Adrenal gland (tissue), 12 donors: ENCODE measurements around the gene NACC2. TPM values are rescaled to one million over a fixed set of nuclear protein-coding genes. Genes with fewer than 3 reads are reported as not detected.

ENCODE experiments used
- DNase-seq, 7 donors: peaks; one replicate each; pipeline ENCODE4 v3.0.0-alpha.2; 2019 to 2020
- H3K27ac ChIP-seq, 5 donors: fragments of 200-600 bp; sonication (generic) in 4 of 5; 1 replicate in 3 of 5; 2 replicates in 2 of 5; pipeline versions ENCODE4 v1.5.1 to v1.8.0; 2016 to 2020; ENCODE audit warnings: mild to moderate bottlenecking in 1 of 5
- H3K27me3 ChIP-seq: fragments of 200-600 bp; 2 replicates; pipeline ENCODE4 v1.8.0; 2021
- H3K36me3 ChIP-seq, 2 donors: fragments of 200-600 bp; replicated peaks in 1 of 2; 1 replicate in 1 of 2; 2 replicates in 1 of 2; pipeline versions ENCODE4 v1.5.1 to v1.8.0; 2018 to 2022
- H3K4me1 ChIP-seq, 2 donors: fragments of 200-600 bp; replicated peaks in 1 of 2; 1 replicate in 1 of 2; 2 replicates in 1 of 2; pipeline versions ENCODE4 v1.5.1 to v1.8.0; 2018 to 2021
- H3K4me3 ChIP-seq, 4 donors: fragments of 200-600 bp; sonication (generic) in 3 of 4; one replicate each; pipeline ENCODE4 v1.5.1; 2016 to 2018
- H3K9me3 ChIP-seq, 3 donors: fragments of 200-600 bp; sonication (generic) in 1 of 3; replicated peaks in 1 of 3; 1 replicate in 2 of 3; 2 replicates in 1 of 3; pipeline versions ENCODE4 v1.5.1 to v1.8.0; 2016 to 2021
- CTCF ChIP-seq, 6 experiments: fragments of 450-650 bp in 4 of 6; fragments of 200-600 bp in 2 of 6; sonication (generic) in 1 of 6; IDR thresholded peaks; 1 replicate in 5 of 6; 2 replicates in 1 of 6; pipeline versions ENCODE4 v1.5.1 to v1.8.0; 2016 to 2021; ENCODE audit warnings: antibody characterized with exemption in 6 of 6, mild to moderate bottlenecking in 2 of 6, moderate library complexity in 1 of 6
- POLR2A ChIP-seq, 2 donors: fragments of 450-650 bp; IDR thresholded peaks; one replicate each; pipeline ENCODE4 v1.6.1; 2017; ENCODE audit warnings: antibody characterized with exemption in 2 of 2, mild to moderate bottlenecking in 2 of 2, moderate library complexity in 1 of 2
- WGBS, 4 donors: extraction: QIAGEN DNeasy Blood & Tissue Kit in 2 of 4; methylation state at CpG; one replicate each; pipeline versions ENCODE4 v1.1.5 to v1.1.7; 2013 to 2017; 5-methylcytosine and 5-hydroxymethylcytosine counted together
- intact Hi-C, 2 donors: fragments of 100-400 bp; cut with DNase I; formaldehyde crosslinking; loops; one replicate each; pipeline versions ENCODE4 v1.14.1 to v1.15.0; 2022 to 2023
- polyA plus RNA-seq, 3 donors: library from polyadenylated mRNA; stranded (reverse); fragments of 200-250 nt in 2 of 3; fragments of 350-450 nt in 1 of 3; fragmentation: Illumina TruSeq in 1 of 3; extraction: RNeasy Lipid Tissue Mini Kit (QIAGEN cat#74804) in 1 of 3; gene quantifications; one replicate each; pipeline ENCODE4 v1.2.3, GENCODE V29; 2013 to 2014
- total RNA-seq, 9 donors: library from RNA; depleted of rRNA in 4 of 9; stranded (reverse); fragments of >200 nt in 4 of 9; fragments of 120-200 nt in 1 of 9; fragmentation: NEBNext Ultra II Directional in 1 of 9; extraction: Animal tissue kit (Norgen Biotek cat#: 25700) in 1 of 9; gene quantifications; one replicate each; pipeline versions ENCODE4 v1.1.0 to v1.2.4, GENCODE V29; 2013 to 2023
- donor health status: healthy with polysubstance abuse.
- donor health status: Bipolar disorder and iron deficiency.
- donor health status: DM: yes; HTN: yes; CAD: no.
- donor health status: DM: no; HTN: no; CAD: no.
- donor health status: DM: no; HTN: no; CAD: no.
- donor health status: DM: yes; HTN: yes; CAD: no.

Gene NACC2
- total and polyA plus RNA-seq, 12 donors = 3.3 to 61.0 (median 35.3) TPM

DNA sequence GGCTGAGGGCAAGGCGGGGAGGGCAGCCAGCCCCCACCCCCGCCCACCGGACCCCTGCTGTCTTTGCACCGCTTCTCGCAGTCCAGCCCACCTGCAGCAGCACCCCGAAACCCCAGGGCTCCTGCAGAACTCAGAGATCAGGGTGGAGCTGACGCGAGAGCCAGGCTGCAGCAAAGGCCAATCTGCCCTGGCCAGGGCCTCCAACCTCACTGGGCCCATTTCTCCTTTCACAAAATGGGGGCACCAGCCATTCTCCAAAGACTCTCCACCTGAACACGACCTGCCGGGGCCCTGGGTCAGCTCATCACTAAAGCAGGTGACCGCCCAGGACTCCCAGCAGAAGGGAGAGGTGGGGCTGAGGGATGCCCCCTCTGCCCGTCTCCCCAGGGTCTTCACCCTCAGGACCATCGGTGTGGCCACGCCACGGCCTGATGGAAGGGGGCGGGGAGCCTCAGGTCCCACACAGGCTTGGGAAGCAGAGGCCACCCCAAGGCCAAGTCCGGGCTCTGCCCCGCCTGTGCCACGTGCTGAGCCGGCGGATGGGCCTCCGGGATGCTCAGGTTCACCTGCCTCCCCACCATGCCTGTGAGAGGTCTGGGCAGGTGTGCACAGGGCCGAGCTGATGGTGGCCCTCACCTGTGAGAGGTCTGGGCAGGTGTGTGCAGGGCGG lies 13.1 kb downstream of the NACC2 start:
- DNase-seq = peak in 1 of 7 donors; percentile 12
- intact Hi-C loops = no loop called here

GRCh38 chr9:136081113-136081825 lies 13.8 kb downstream of the NACC2 start:
- peak in 1 of 7 donors; percentile 23 for DNase-seq
- Histone ChIP-seq H3K27ac (peak overlapping the region in 1 of 5 donors; percentile 56), H3K4me3 (no peak overlapping the region), H3K9me3 (no peaks in the 10 kb centered on the region), H3K4me1 (peaks cover 16 to 30% of the 10 kb centered on the region in 2 donors), H3K36me3 (no peaks in the 10 kb centered on the region), H3K27me3 (no peaks in the 10 kb centered on the region)
- WGBS, 4 donors = 79 to 88% (median 87%) methylated on average over 15 to 27 of the region's 27 CpGs
- intact Hi-C loops = no loop called here
- no peak for TF ChIP-seq CTCF (IDR thresholded peaks at IDR 0.05)
- no peak for TF ChIP-seq POLR2A (IDR thresholded peaks at IDR 0.05)

More for the DNA sequence above, 13.1 kb downstream of the NACC2 start:
- Histone ChIP-seq H3K27ac (peak overlapping the region in 1 of 5 donors; percentile 56), H3K9me3 (no peaks in the 10 kb centered on the region), H3K4me3 (no peak overlapping the region), H3K4me1 (peaks cover 17 to 37% of the 10 kb centered on the region in 2 donors), H3K27me3 (no peaks in the 10 kb centered on the region), H3K36me3 (no peaks in the 10 kb centered on the region)
- 87 to 91% (median 88%) methylated on average over 13 to 24 of the region's 24 CpGs for WGBS, 4 donors
- no peak for TF ChIP-seq CTCF (IDR thresholded peaks at IDR 0.05)
- TF ChIP-seq POLR2A (IDR thresholded peaks at IDR 0.05) = no peak

- intact Hi-C loops = no loop called here
- peaks cover 12 to 24% of the 10 kb centered on the region in 2 donors for H3K4me1 ChIP-seq
- H3K36me3 ChIP-seq = no peaks in the 10 kb centered on the region
- WGBS, 4 donors = 80 to 84% (median 82%) methylated on average over 10 to 23 of the region's 23 CpGs
- no peaks in the 10 kb centered on the region for H3K9me3 ChIP-seq
- H3K27me3 ChIP-seq = no peaks in the 10 kb centered on the region
- no peak for DNase-seq
- no peak overlapping the region for H3K4me3 ChIP-seq
- TF ChIP-seq CTCF (IDR thresholded peaks at IDR 0.05) (no peak), POLR2A (IDR thresholded peaks at IDR 0.05) (no peak)
- H3K27ac ChIP-seq = peak overlapping the region in 1 of 5 donors; percentile 56
These were observed 14.4 kb downstream of the NACC2 start for GRCh38 chr9:136080716-136081112.

GRCh38 chr9:136079916-136080246 lies 15.2 kb downstream of the NACC2 start:
- peak overlapping the region in 4 of 5 donors; percentile 2 to 77 (median 52) for H3K27ac ChIP-seq
- no peaks in the 10 kb centered on the region for H3K36me3 ChIP-seq
- DNase-seq = no peak
- no peaks in the 10 kb centered on the region for H3K9me3 ChIP-seq
- H3K4me1 ChIP-seq = peaks cover 12 to 21% of the 10 kb centered on the region in 2 donors
- no peak overlapping the region for H3K4me3 ChIP-seq
- intact Hi-C loops = loop anchor here in 1 of 2 donors (5.0 kb wide), 1 partner anchor 38 kb away; no protein-coding TSS in a partner anchor
- 69 to 83% (median 70%) methylated on average over 1 to 6 of the region's 6 CpGs; no CpG with 5 or more reads in 1 of the 4 donors for WGBS, 4 donors
- no peaks in the 10 kb centered on the region for H3K27me3 ChIP-seq
- TF ChIP-seq POLR2A (IDR thresholded peaks at IDR 0.05) (no peak), CTCF (IDR thresholded peaks at IDR 0.05) (no peak)
